GM18858 (cell line): Measurements from ENCODE around the gene TMEM204.

Experiments
- ATAC-seq: cut with Tn5 transposase; IDR thresholded peaks from one replicate; pipeline ENCODE4 v1.9.1; 2021; ENCODE audit not compliant: unreplicated experiment

The TMEM204 gene

GRCh38 chr16:1533443-1533951 lies at the start of gene TMEM204:
TMEM204 (plus strand) TSS chr16:1533666; CDS start chr16:1534276, 610 bp downstream.
- no peak for ATAC-seq

GRCh38 chr16:1485847-1486496 lies 47.5 kb upstream of the TMEM204 start:
- ATAC-seq: no peak

- no peak for ATAC-seq
Observed at GRCh38 chr16:1486551-1487390, 46.7 kb upstream of the TMEM204 start.

GRCh38 chr16:1487395-1488053 lies 45.9 kb upstream of the TMEM204 start:
- ATAC-seq: no peak

- ATAC-seq: no peak
Observed at GRCh38 chr16:1488054-1488601, 45.3 kb upstream of the TMEM204 start.

GRCh38 chr16:1488619-1489018 lies 44.8 kb upstream of the TMEM204 start, which contains the start of gene PTX4:
PTX4 (minus strand) TSS chr16:1488944; CDS start chr16:1488909, 35 bp downstream.
- no peak for ATAC-seq

GRCh38 chr16:1489077-1489476 lies 44.4 kb upstream of the TMEM204 start:
- ATAC-seq: no peak

- no peak for ATAC-seq
Observed at GRCh38 chr16:1491327-1491726, 42.1 kb upstream of the TMEM204 start.

- ATAC-seq: no peak
Observed at GRCh38 chr16:1492082-1492922, 41.2 kb upstream of the TMEM204 start.

- no peak for ATAC-seq
Observed at GRCh38 chr16:1492923-1493745, 40.3 kb upstream of the TMEM204 start, which contains the start of gene TELO2. TELO2 (plus strand) TSS chr16:1493360; CDS start chr16:1494282, 922 bp downstream.

GRCh38 chr16:1493746-1494094 lies 39.7 kb upstream of the TMEM204 start:
- ATAC-seq: no peak

- no peak for ATAC-seq
Observed at GRCh38 chr16:1494129-1494640, 39.3 kb upstream of the TMEM204 start.

GRCh38 chr16:1494711-1495110 lies 38.8 kb upstream of the TMEM204 start:
- no peak for ATAC-seq

GRCh38 chr16:1495211-1495888 lies 38.1 kb upstream of the TMEM204 start:
- ATAC-seq: no peak

- no peak for ATAC-seq
Observed at GRCh38 chr16:1495889-1496262, 37.6 kb upstream of the TMEM204 start.

GRCh38 chr16:1496464-1496863 lies 37.0 kb upstream of the TMEM204 start:
- no peak for ATAC-seq

GRCh38 chr16:1497014-1497598 lies 36.4 kb upstream of the TMEM204 start:
- ATAC-seq: no peak
